Esophagus squamous epithelium (tissue), 5 donors: ENCODE results near the gene TAGAP. TPM values are rescaled to one million over a fixed set of nuclear protein-coding genes. Genes with fewer than 3 reads are reported as not detected.

Experiments
- DNase-seq: peaks from one replicate; lab custom pipeline; 2025; lab: John Stamatoyannopoulos, UW
- H3K27ac ChIP-seq, 4 donors: fragments of 200-600 bp; sonication (generic); one replicate each; pipeline ENCODE4 v1.5.1; 2016 to 2019; ENCODE audit warnings: mild to moderate bottlenecking in 1 of 4
- H3K27me3 ChIP-seq, 4 donors: fragments of 200-600 bp; sonication (generic); 1 replicate in 3 of 4; 2 replicates in 1 of 4; pipeline versions ENCODE4 v1.5.1 to v1.6.0; 2017 to 2021; ENCODE audit warnings: antibody characterized with exemption in 1 of 4
- H3K36me3 ChIP-seq, 3 donors: fragments of 200-600 bp; sonication (generic); one replicate each; pipeline ENCODE4 v1.5.1; 2016 to 2019
- H3K4me1 ChIP-seq, 3 donors: fragments of 200-600 bp; sonication (generic); one replicate each; pipeline ENCODE4 v1.5.1; 2017 to 2019
- H3K4me3 ChIP-seq, 4 donors: fragments of 200-600 bp; sonication (generic); 1 replicate in 3 of 4; 2 replicates in 1 of 4; pipeline ENCODE4 v1.5.1; 2016 to 2019; ENCODE audit warnings: mild to moderate bottlenecking in 2 of 4, moderate library complexity in 1 of 4
- H3K9me3 ChIP-seq, 3 donors: fragments of 200-600 bp; sonication (generic); one replicate each; pipeline ENCODE4 v1.5.1; 2016 to 2019
- CTCF ChIP-seq, 6 experiments: fragments of 450-650 bp in 4 of 6; fragments of 200-600 bp in 2 of 6; sonication (generic) in 2 of 6; IDR thresholded peaks; one replicate each; pipeline ENCODE4 v1.5.1; 2016 to 2019; ENCODE audit warnings: antibody characterized with exemption in 6 of 6, mild to moderate bottlenecking in 4 of 6, moderate library complexity in 4 of 6
- POLR2A ChIP-seq, 4 donors: fragments of 450-650 bp; IDR thresholded peaks; one replicate each; pipeline ENCODE4 v1.6.1; 2017; ENCODE audit warnings: antibody characterized with exemption in 4 of 4, mild to moderate bottlenecking in 4 of 4, moderate library complexity in 3 of 4
- WGBS, 2 donors: methylation state at CpG; one replicate each; pipeline ENCODE4 v1.1.5; 2018; 5-methylcytosine and 5-hydroxymethylcytosine counted together
- intact Hi-C: fragments of 100-400 bp; cut with DNase I; formaldehyde crosslinking; loops from one replicate; pipeline ENCODE4 v1.15.0; 2022
- total RNA-seq, 4 donors: library from RNA; depleted of rRNA; stranded (reverse); fragments of >200 nt; gene quantifications; one replicate each; pipeline ENCODE4 v1.1.0, GENCODE V29; 2016
- donor health status: DM: yes; HTN: yes; CAD: no.

TAGAP gene
- total RNA-seq, 4 donors from 2014 or later = 0.83 to 3.6 (median 2.4) TPM

GRCh38 chr6:159071843-159072769 lies 27.3 kb upstream of the TAGAP start:
- TF ChIP-seq POLR2A (IDR thresholded peaks at IDR 0.05) (no peak), CTCF (IDR thresholded peaks at IDR 0.05) (no peak)
- DNase-seq = no peak
- Histone ChIP-seq H3K27me3 (peaks cover 0 to 50% (median 0%) of the 10 kb centered on the region in 4 donors), H3K4me3 (no peak overlapping the region), H3K36me3 (no peaks in the 10 kb centered on the region), H3K9me3 (no peaks in the 10 kb centered on the region), H3K4me1 (no peaks in the 10 kb centered on the region), H3K27ac (no peak overlapping the region)
- 68% methylated on average over 7 of the region's 7 CpGs for WGBS, 2 donors
- intact Hi-C loops = no loop called here

- Histone ChIP-seq H3K4me1 (no peaks in the 10 kb centered on the region), H3K36me3 (no peaks in the 10 kb centered on the region), H3K4me3 (no peak overlapping the region), H3K27ac (no peak overlapping the region), H3K27me3 (peaks cover 0 to 28% (median 0%) of the 10 kb centered on the region in 4 donors), H3K9me3 (no peaks in the 10 kb centered on the region)
- no peak for TF ChIP-seq POLR2A (IDR thresholded peaks at IDR 0.05)
- no peak for TF ChIP-seq CTCF (IDR thresholded peaks at IDR 0.05)
- 54 to 57% methylated on average over 16 to 17 of the region's 17 CpGs for WGBS, 2 donors
- no peak for DNase-seq
- intact Hi-C loops = no loop called here
Measured at GRCh38 chr6:159068904-159069578, 24.2 kb upstream of the TAGAP start.

GRCh38 chr6:159067334-159067733 lies 22.5 kb upstream of the TAGAP start:
- intact Hi-C loops = no loop called here
- no peak for TF ChIP-seq POLR2A (IDR thresholded peaks at IDR 0.05)
- TF ChIP-seq CTCF (IDR thresholded peaks at IDR 0.05) = no peak
- 61 to 64% methylated on average over 12 of the region's 12 CpGs for WGBS, 2 donors

GRCh38 chr6:159066483-159066882 lies 21.7 kb upstream of the TAGAP start:
- H3K27me3 ChIP-seq = peaks cover 0 to 30% (median 0%) of the 10 kb centered on the region in 4 donors
- WGBS, 2 donors = 46 to 65% methylated on average over 3 of the region's 3 CpGs
- H3K36me3 ChIP-seq = no peaks in the 10 kb centered on the region
- H3K4me3 ChIP-seq = no peak overlapping the region
- intact Hi-C loops = no loop called here
- TF ChIP-seq CTCF (IDR thresholded peaks at IDR 0.05) (no peak), POLR2A (IDR thresholded peaks at IDR 0.05) (no peak)
- no peaks in the 10 kb centered on the region for H3K9me3 ChIP-seq
- DNase-seq = no peak
- H3K4me1 ChIP-seq = no peaks in the 10 kb centered on the region
- H3K27ac ChIP-seq = no peak overlapping the region

More at GRCh38 chr6:159067334-159067733, 22.5 kb upstream of the TAGAP start:
- H3K4me3 ChIP-seq = no peak overlapping the region
- H3K4me1 ChIP-seq = no peaks in the 10 kb centered on the region
- DNase-seq = no peak
- H3K27ac ChIP-seq = no peak overlapping the region
- peaks cover 0 to 28% (median 0%) of the 10 kb centered on the region in 4 donors for H3K27me3 ChIP-seq
- H3K9me3 ChIP-seq = no peaks in the 10 kb centered on the region
- no peaks in the 10 kb centered on the region for H3K36me3 ChIP-seq
